Retinal pigment epithelial cell (primary cell): ENCODE results near the gene CFAP69.

Experiments used
- DNase-seq: peaks from one replicate; pipeline ENCODE4 v3.0.0-alpha.2; 2010; ENCODE audit warnings: low read depth
- H3K4me3 ChIP-seq: 2 replicates; pipeline ENCODE4 v1.5.1; 2011; ENCODE audit warnings: mild to moderate bottlenecking, low read length, control low read depth, moderate library complexity
- CTCF ChIP-seq: conservative IDR thresholded peaks from 2 replicates; pipeline ENCODE4 v1.5.1; 2011; ENCODE audit warnings: low read depth, low read length, control low read depth, inconsistent platforms

CFAP69 gene

GRCh38 chr7:90276033-90276728 is 31.2 kb downstream of the CFAP69 start:
- DNase-seq = no peak
- H3K4me3 ChIP-seq = no peak overlapping the region
- no peak for TF ChIP-seq CTCF

GRCh38 chr7:90288154-90288553 is 43.2 kb downstream of the CFAP69 start:
- no peak for TF ChIP-seq CTCF
- DNase-seq = no peak
- H3K4me3 ChIP-seq = no peak overlapping the region

GRCh38 chr7:90290244-90291113 is 45.5 kb downstream of the CFAP69 start:
- no peak for TF ChIP-seq CTCF
- DNase-seq = no peak
- H3K4me3 ChIP-seq = no peak overlapping the region

- DNase-seq = no peak
- no peak overlapping the region for H3K4me3 ChIP-seq
- TF ChIP-seq CTCF = peak; percentile 75
These were observed 53.4 kb downstream of the CFAP69 start for GRCh38 chr7:90298145-90299038.

- DNase-seq = no peak
- no peak overlapping the region for H3K4me3 ChIP-seq
- no peak for TF ChIP-seq CTCF
These were observed 58.3 kb downstream of the CFAP69 start for GRCh38 chr7:90303241-90303640.

- TF ChIP-seq CTCF = no peak
- no peak for DNase-seq
- H3K4me3 ChIP-seq = no peak overlapping the region
These were observed 64.9 kb downstream of the CFAP69 start for GRCh38 chr7:90309872-90310271.
